Measurements from ENCODE around the gene SLC25A23. TPM values are rescaled to one million over a fixed set of nuclear protein-coding genes. Genes with fewer than 3 reads are reported as not detected.

Gene SLC25A23
- total and polyA plus RNA-seq, 2 donors (not counting 1 experiment from before 2014, with no cell fraction given): 9.3 to 25.3 TPM

DNA sequence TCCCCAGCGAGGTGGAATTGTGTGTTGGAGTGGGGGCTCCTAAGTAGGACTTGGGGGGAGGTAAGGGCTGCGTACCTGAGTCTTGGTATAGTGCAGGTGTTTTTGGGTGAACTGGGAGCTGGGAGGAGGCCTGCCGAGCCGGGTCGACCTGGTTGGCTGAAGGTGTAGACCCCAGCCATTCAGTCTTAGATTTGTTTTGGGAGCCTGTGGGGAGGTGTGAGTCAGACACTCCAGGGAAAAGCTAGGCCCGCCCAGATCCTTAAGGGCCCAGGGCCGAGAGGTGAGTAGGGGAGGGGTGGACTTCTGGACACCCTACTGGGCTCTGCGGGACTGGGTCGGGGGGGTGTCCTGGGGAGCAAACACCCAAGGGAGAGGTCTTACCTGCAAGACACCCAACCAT lies 5.4 kb upstream of the SLC25A23 start:
- Mint-ChIP-seq H3K27ac (no peak overlapping the region), H3K9me3 (ENCODE audit: insufficient read depth) (no peaks in the 10 kb centered on the region)

More for the DNA sequence above, 5.4 kb upstream of the SLC25A23 start:
- no peak overlapping the region for H2AFZ ChIP-seq (ENCODE audit: insufficient read depth, low read depth, low read length, poor library complexity, severe bottlenecking)
- peaks cover 0 to 18% of the 10 kb centered on the region in 2 experiments for H3K36me3 ChIP-seq (replicated peaks in 1 of 2; ENCODE audit: control extremely low read depth in 1 of 2, control insufficient read depth in 1 of 2, extremely low read depth in 1 of 2, insufficient read depth in 2 of 2, low read length in 1 of 2)
- Mint-ChIP-seq H3K27me3 (no peaks in the 10 kb centered on the region), H3K4me3 (peak overlapping the region; percentile 29), H3K4me1 (peaks cover 19% of the 10 kb centered on the region)
- ATAC-seq (ENCODE audit: low read depth) (no peak), DNase-seq (no peak)
- CTCF ChIA-PET: interaction anchor here (1.0 kb wide), 1 partner anchor 38 kb away, joined by 3 read pairs; no protein-coding TSS in a partner anchor
- TF ChIP-seq EZH2 (IDR thresholded peaks at IDR 0.05; ENCODE audit: borderline replicate concordance, insufficient read depth, low read depth, low read length, poor library complexity, severe bottlenecking): no peak
- no peak for TF ChIP-seq CTCF (IDR thresholded peaks at IDR 0.05)
- peak overlapping the region; percentile 85 for H3K4me2 ChIP-seq (replicated peaks; ENCODE audit: low read depth, low read length, poor library complexity, severe bottlenecking)
- H3K9me3 ChIP-seq (ENCODE audit: control extremely low read depth in 1 of 3, control insufficient read depth in 2 of 3, insufficient read depth in 1 of 3, low read length in 2 of 3): peaks cover 0 to 10% (median 0%) of the 10 kb centered on the region in 3 donors
- H3K27ac ChIP-seq (ENCODE audit: low read length in 2 of 2): no peak overlapping the region
- H3K9ac ChIP-seq (ENCODE audit: low read length): no peak overlapping the region
- WGBS (ENCODE audit: insufficient coverage): 75% methylated on average over 7 of the region's 9 CpGs
- peaks cover 0 to 15% (median 6%) of the 10 kb centered on the region in 4 experiments for H3K27me3 ChIP-seq (replicated peaks in 1 of 4; ENCODE audit: control extremely low read depth in 1 of 4, control insufficient read depth in 3 of 4, insufficient read depth in 4 of 4, low read length in 3 of 4)
- POLR2A ChIA-PET: interaction anchor here (1.3 kb wide), 1 partner anchor 52 kb away, joined by 6 read pairs; no protein-coding TSS in a partner anchor
- no peaks in the 10 kb centered on the region for H3K79me2 ChIP-seq (ENCODE audit: control insufficient read depth, insufficient read depth, low read length)
- intact Hi-C loops (cut with micrococcal nuclease): no loop called here
- peaks cover 11 to 17% of the 10 kb centered on the region in 2 donors for H3K4me1 ChIP-seq (ENCODE audit: control insufficient read depth in 2 of 2, insufficient read depth in 2 of 2, low read length in 2 of 2)
- H4K20me1 ChIP-seq (ENCODE audit: control insufficient read depth, insufficient read depth, low read length, poor library complexity, severe bottlenecking): no peaks in the 10 kb centered on the region
- H3K4me3 ChIP-seq (ENCODE audit: control extremely low read depth in 1 of 5, extremely low read depth in 1 of 5, insufficient read depth in 1 of 5, low read depth in 2 of 5, low read length in 4 of 5): no peak overlapping the region

Measured in B cell (primary cell).